GM19025 (cell line): ENCODE measurements around the gene ZNF12.
"Not testable (repeated sequence)": the region's sequence is repeated elsewhere in the genome, so short reads cannot be mapped to it uniquely, and the experiment has no call there.

Experiments
- ATAC-seq: cut with Tn5 transposase; IDR thresholded peaks from one replicate; pipeline ENCODE4 v1.9.1; 2021; ENCODE audit warnings: mild to moderate bottlenecking, low read depth, moderate library complexity; ENCODE audit not compliant: unreplicated experiment

The ZNF12 gene

GRCh38 chr7:6700793-6701192 lies 6.0 kb downstream of the ZNF12 start:
- no peak for ATAC-seq

- no peak for ATAC-seq
Measured at GRCh38 chr7:6691609-6692106, 15.1 kb downstream of the ZNF12 start.

GRCh38 chr7:6691103-6691502 lies 15.6 kb downstream of the ZNF12 start:
- ATAC-seq = no peak

GRCh38 chr7:6680146-6680545 lies 26.6 kb downstream of the ZNF12 start:
- ATAC-seq = no peak

- ATAC-seq = no peak
Measured at GRCh38 chr7:6675807-6676405, 30.8 kb downstream of the ZNF12 start.

- not testable (repeated sequence) for ATAC-seq
Measured at GRCh38 chr7:6670851-6671250, 35.9 kb downstream of the ZNF12 start.

GRCh38 chr7:6658618-6659345 lies 48.0 kb downstream of the ZNF12 start:
- no peak for ATAC-seq

GRCh38 chr7:6656413-6656812 lies 50.3 kb downstream of the ZNF12 start:
- no peak for ATAC-seq

- no peak for ATAC-seq
Measured at GRCh38 chr7:6655636-6656385, 50.9 kb downstream of the ZNF12 start.

- ATAC-seq = no peak
Measured at GRCh38 chr7:6654842-6655610, 51.7 kb downstream of the ZNF12 start.

- no peak for ATAC-seq
Measured at GRCh38 chr7:6654113-6654841, 52.5 kb downstream of the ZNF12 start.

GRCh38 chr7:6653071-6654003 lies 53.4 kb downstream of the ZNF12 start:
- no peak for ATAC-seq

- no peak for ATAC-seq
Measured at GRCh38 chr7:6652446-6653011, 54.2 kb downstream of the ZNF12 start.

GRCh38 chr7:6651851-6652445 lies 54.8 kb downstream of the ZNF12 start:
- no peak for ATAC-seq

GRCh38 chr7:6650521-6651011 lies 56.2 kb downstream of the ZNF12 start:
- ATAC-seq = no peak

- no peak for ATAC-seq
Measured at GRCh38 chr7:6650086-6650485, 56.7 kb downstream of the ZNF12 start.

- no peak for ATAC-seq
Measured at GRCh38 chr7:6649241-6649961, 57.3 kb downstream of the ZNF12 start.

GRCh38 chr7:6648815-6649104 lies 58.0 kb downstream of the ZNF12 start:
- ATAC-seq = no peak
